GM12872 (cell line): ENCODE results near the gene TTBK2.

Source experiments
- TF ChIP-seq, protein P1 (sequence below): IDR thresholded peaks from 3 replicates; pipeline ENCODE4 v1.5.1; 2011; ENCODE audit warnings: low read depth, mild to moderate bottlenecking, low read length, moderate library complexity; ENCODE audit not compliant: insufficient read depth

The TTBK2 gene

GRCh38 chr15:42805266-42805665 lies 115.3 kb downstream of the TTBK2 start:
- TF ChIP-seq, protein P1, sequence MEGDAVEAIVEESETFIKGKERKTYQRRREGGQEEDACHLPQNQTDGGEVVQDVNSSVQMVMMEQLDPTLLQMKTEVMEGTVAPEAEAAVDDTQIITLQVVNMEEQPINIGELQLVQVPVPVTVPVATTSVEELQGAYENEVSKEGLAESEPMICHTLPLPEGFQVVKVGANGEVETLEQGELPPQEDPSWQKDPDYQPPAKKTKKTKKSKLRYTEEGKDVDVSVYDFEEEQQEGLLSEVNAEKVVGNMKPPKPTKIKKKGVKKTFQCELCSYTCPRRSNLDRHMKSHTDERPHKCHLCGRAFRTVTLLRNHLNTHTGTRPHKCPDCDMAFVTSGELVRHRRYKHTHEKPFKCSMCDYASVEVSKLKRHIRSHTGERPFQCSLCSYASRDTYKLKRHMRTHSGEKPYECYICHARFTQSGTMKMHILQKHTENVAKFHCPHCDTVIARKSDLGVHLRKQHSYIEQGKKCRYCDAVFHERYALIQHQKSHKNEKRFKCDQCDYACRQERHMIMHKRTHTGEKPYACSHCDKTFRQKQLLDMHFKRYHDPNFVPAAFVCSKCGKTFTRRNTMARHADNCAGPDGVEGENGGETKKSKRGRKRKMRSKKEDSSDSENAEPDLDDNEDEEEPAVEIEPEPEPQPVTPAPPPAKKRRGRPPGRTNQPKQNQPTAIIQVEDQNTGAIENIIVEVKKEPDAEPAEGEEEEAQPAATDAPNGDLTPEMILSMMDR, result no peak

- TF ChIP-seq, protein P1, result no peak
Measured at GRCh38 chr15:42804739-42805138, 115.8 kb downstream of the TTBK2 start.

DNA sequence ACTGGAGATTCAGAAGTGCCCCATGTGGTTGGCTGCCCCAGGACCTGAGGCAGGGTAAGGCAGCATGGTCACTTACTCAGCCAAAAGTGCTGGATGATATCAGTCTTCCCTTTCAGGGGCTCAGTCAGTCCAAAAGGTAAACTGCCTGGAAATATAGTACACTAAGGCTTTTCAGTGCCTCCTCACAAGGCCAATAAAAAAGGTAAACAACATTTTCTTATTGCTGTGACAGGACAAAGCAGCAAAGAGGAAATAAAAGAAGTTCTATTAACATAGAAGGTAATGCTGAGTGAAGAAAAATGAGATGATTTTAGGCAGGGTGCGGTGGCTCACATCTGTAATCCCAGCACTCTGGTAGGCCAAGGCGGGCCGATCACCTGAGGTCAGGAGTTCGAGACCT lies 117.1 kb downstream of the TTBK2 start:
- TF ChIP-seq, protein P1, result no peak

DNA sequence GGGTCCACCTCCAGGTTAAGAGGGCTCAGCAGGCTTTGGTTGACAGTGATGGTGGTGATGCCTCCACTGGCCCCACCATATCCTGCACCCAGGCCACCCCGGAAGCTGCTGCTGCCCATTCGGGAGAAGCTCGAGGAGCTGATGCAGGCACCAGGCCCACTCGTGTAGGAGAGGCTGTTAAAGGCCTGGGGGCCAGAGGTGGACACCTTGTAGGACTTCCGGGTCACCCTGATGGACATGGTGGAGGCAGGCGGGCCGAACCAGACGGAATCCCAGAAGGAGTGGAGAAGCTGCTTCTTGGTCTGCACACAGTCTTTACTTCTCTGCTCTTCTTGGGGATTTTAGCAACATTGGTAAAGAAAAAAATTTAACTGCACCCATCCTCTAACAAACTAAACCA lies 118.4 kb downstream of the TTBK2 start:
- TF ChIP-seq, protein P1, result no peak

GRCh38 chr15:42800731-42801474 lies 119.7 kb downstream of the TTBK2 start:
- TF ChIP-seq, protein P1, result peak; percentile 44; the same call in 2 of the 3 replicates

DNA sequence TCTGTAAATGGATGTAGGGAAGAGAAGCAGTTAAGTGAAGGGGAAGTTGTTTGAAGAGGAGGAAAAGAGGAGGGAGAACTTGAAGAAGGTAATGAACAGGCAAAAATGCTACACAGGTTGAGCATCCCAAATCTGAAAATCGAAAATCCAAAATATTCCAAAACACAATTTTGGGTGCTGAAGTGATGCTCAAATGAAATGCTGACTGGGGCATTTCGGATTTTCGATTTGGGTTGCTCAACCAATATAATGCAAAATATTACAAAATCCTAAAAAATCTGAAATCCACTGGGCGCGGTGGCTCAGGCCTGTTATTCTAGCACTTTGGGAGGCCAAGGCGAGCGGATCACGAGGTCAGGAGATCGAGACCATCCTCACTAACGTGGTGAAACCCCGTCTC lies 121.8 kb downstream of the TTBK2 start:
- TF ChIP-seq, protein P1, result no peak

DNA sequence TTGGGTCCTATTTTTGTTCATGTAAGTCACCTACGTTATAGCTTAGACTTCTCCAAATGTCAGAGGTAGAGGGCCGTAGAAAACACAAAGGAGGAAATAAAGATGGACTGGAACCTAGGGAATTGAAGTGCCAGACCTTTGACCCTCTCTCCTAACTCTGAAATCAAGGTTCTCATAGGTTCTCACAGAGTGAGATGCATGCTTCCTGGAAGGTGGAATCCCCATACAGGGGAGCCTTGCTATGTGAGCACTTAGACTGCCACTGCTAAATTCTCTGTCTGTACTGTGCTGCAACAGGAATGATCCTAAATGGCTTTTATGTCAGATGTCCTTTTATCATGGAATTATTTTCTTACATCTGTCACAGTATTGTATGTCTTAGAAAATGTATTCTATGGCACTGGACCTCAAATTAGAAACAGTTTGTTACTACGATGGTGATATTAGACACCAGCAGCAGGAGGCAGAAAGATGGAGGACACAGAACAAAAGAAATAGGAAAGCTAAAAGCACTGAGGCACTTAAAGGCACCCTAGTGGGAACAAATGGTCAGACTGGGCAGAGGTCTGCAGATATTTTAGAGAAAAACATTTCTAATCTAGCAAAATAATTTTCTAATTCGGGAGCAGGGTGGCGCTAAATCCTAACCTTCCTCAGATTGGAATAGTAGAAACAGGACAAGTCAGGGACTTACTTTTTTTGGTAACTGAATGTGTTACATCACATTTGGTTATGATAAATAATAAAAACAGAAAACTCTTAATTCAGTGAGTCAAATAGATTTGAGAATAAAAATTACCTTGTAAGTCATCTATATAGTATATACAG lies 123.4 kb downstream of the TTBK2 start:
- TF ChIP-seq, protein P1, result no peak
